ENCODE measurements around the gene RABGEF1. TPM values are rescaled to one million over a fixed set of nuclear protein-coding genes. Genes with fewer than 3 reads are reported as not detected.
"Not testable (repeated sequence)": the region's sequence is repeated elsewhere in the genome, so short reads cannot be mapped to it uniquely, and the experiment has no call there.

Gene RABGEF1
- total and polyA plus RNA-seq, 2 donors (not counting 3 experiments of a cell fraction or from before 2014, with no cell fraction given): 11.6 to 15.5 TPM

DNA sequence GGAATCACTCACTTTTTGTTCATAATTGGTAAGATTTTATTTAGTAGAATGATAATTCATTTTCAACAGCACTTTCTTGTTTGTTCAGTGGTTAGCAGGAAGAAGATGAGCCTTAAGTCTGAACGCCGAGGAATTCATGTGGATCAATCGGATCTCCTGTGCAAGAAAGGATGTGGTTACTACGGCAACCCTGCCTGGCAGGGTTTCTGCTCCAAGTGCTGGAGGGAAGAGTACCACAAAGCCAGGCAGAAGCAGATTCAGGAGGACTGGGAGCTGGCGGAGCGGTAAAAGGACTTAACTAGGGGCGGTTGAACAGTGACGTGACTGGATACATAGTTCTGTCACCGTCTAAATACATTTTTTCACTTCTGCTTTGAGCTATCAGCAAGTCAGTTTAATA lies 31.3 kb downstream of the RABGEF1 start:
- Histone ChIP-seq H3K27me3 (ENCODE audit: control insufficient read depth in 2 of 2, insufficient read depth in 2 of 2, low read length in 2 of 2) (no peaks in the 10 kb centered on the region), H2AFZ (ENCODE audit: low read depth, low read length) (no peak overlapping the region), H3K4me2 (ENCODE audit: insufficient read depth, low read length) (no peak overlapping the region), H3K36me3 (ENCODE audit: control insufficient read depth in 2 of 2, extremely low read depth in 1 of 2, insufficient read depth in 2 of 2, low read length in 2 of 2) (peaks cover 2 to 7% of the 10 kb centered on the region in 2 experiments), H3K4me3 (replicated peaks in 1 of 3; ENCODE audit: insufficient read depth in 1 of 3, low read depth in 1 of 3, low read length in 3 of 3) (no peak overlapping the region), H3K9me1 (replicated peaks; ENCODE audit: control insufficient read depth, extremely low read depth, insufficient read depth, low read length) (no peaks in the 10 kb centered on the region), H3K4me1 (ENCODE audit: control insufficient read depth, extremely low read depth, insufficient read depth, low read length) (no peaks in the 10 kb centered on the region), H3K27ac (ENCODE audit: insufficient read depth, low read depth, low read length) (no peak overlapping the region), H3K9me3 (replicated peaks; ENCODE audit: control insufficient read depth, insufficient read depth, low read length) (no peaks in the 10 kb centered on the region), H4K20me1 (replicated peaks; ENCODE audit: control insufficient read depth, extremely low read depth, insufficient read depth, low read length) (no peaks in the 10 kb centered on the region), H3K9ac (replicated peaks; ENCODE audit: extremely low read depth, insufficient read depth, low read length) (no peak overlapping the region), H3K79me2 (ENCODE audit: control insufficient read depth, insufficient read depth, low read length) (peaks cover 9% of the 10 kb centered on the region)
- intact Hi-C loops (cut with micrococcal nuclease) (no loop called here), dilution Hi-C loops (cut with MboI; ENCODE audit: extremely low pct_ligation_motif_present, low sequenced_read_pairs) (no loop called here)
- FAIRE-seq: no peak
- TF ChIP-seq EZH2 (IDR thresholded peaks at IDR 0.05; ENCODE audit: borderline replicate concordance, low read depth, low read length, severe bottlenecking): no peak
- no peak for TF ChIP-seq MYC (IDR thresholded peaks at IDR 0.05; ENCODE audit: low read depth, low read length)
- no peak for TF ChIP-seq POLR2AphosphoS5 (IDR thresholded peaks at IDR 0.05; ENCODE audit: insufficient read depth, low read depth, low read length)
- no peak for TF ChIP-seq FOS (IDR thresholded peaks at IDR 0.05; ENCODE audit: borderline replicate concordance, insufficient read depth, low read length)
- no peak for TF ChIP-seq POLR2A (IDR thresholded peaks at IDR 0.05; ENCODE audit: low read depth, low read length)
- no peak for TF ChIP-seq GATA2 (IDR thresholded peaks at IDR 0.05; ENCODE audit: insufficient read depth, insufficient read length, low read depth, low read length)
- TF ChIP-seq, protein P1, sequence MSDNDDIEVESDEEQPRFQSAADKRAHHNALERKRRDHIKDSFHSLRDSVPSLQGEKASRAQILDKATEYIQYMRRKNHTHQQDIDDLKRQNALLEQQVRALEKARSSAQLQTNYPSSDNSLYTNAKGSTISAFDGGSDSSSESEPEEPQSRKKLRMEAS (IDR thresholded peaks at IDR 0.05; ENCODE audit: insufficient read depth, insufficient read length): no peak
- TF ChIP-seq, protein P2, sequence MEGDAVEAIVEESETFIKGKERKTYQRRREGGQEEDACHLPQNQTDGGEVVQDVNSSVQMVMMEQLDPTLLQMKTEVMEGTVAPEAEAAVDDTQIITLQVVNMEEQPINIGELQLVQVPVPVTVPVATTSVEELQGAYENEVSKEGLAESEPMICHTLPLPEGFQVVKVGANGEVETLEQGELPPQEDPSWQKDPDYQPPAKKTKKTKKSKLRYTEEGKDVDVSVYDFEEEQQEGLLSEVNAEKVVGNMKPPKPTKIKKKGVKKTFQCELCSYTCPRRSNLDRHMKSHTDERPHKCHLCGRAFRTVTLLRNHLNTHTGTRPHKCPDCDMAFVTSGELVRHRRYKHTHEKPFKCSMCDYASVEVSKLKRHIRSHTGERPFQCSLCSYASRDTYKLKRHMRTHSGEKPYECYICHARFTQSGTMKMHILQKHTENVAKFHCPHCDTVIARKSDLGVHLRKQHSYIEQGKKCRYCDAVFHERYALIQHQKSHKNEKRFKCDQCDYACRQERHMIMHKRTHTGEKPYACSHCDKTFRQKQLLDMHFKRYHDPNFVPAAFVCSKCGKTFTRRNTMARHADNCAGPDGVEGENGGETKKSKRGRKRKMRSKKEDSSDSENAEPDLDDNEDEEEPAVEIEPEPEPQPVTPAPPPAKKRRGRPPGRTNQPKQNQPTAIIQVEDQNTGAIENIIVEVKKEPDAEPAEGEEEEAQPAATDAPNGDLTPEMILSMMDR (IDR thresholded peaks at IDR 0.05; ENCODE audit: extremely low read depth in 1 of 2, insufficient read depth in 1 of 2, low read depth in 1 of 2, low read length in 2 of 2): no peak
- no peak for TF ChIP-seq JUN (IDR thresholded peaks at IDR 0.05; ENCODE audit: borderline replicate concordance, insufficient read depth, insufficient read length, low read depth)
- POLR2A ChIA-PET: no interaction called here
- no TSS peak for BruUV-seq (replicated peaks)
- CTCF ChIA-PET: interaction anchor here (0.6 kb wide), 1 partner anchor 243 kb away, joined by 3 read pairs; no protein-coding TSS in a partner anchor
- DNase-seq (ENCODE audit: low read depth, low spot score): no peak

DNA sequence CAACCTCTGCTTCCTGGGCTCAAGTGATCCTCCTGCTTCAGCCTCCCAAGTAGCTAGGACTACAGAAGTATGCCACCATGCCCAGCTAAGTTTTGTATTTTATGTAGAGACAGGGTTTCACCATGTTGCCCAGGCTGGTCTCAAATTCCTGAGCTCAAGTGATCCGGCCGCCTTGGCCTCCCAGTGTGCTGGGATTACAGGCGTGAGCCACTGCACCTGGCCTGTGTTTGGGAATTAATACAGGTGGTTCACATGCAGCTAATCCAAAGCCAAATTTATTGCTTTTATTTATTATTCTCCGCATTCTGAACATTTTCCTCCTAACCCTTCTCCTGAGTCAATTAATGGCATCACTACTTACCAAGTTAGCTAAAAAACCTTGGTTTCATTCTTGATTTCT lies 33.2 kb downstream of the RABGEF1 start:
- H4K20me1 ChIP-seq (replicated peaks; ENCODE audit: control insufficient read depth, extremely low read depth, insufficient read depth, low read length); H3K4me1 ChIP-seq (ENCODE audit: control insufficient read depth, extremely low read depth, insufficient read depth, low read length); DNase-seq (ENCODE audit: low read depth, low spot score); H3K9me3 ChIP-seq (replicated peaks; ENCODE audit: control insufficient read depth, insufficient read depth, low read length); H3K4me3 ChIP-seq (replicated peaks in 1 of 3; ENCODE audit: insufficient read depth in 1 of 3, low read depth in 1 of 3, low read length in 3 of 3); H2AFZ ChIP-seq (ENCODE audit: low read depth, low read length); H3K36me3 ChIP-seq (ENCODE audit: control insufficient read depth in 2 of 2, extremely low read depth in 1 of 2, insufficient read depth in 2 of 2, low read length in 2 of 2); POLR2A ChIA-PET; CTCF ChIA-PET; H3K9ac ChIP-seq (replicated peaks; ENCODE audit: extremely low read depth, insufficient read depth, low read length); H3K27me3 ChIP-seq (ENCODE audit: control insufficient read depth in 2 of 2, insufficient read depth in 2 of 2, low read length in 2 of 2); H3K27ac ChIP-seq (ENCODE audit: insufficient read depth, low read depth, low read length); H3K4me2 ChIP-seq (ENCODE audit: insufficient read depth, low read length); H3K9me1 ChIP-seq (replicated peaks; ENCODE audit: control insufficient read depth, extremely low read depth, insufficient read depth, low read length); FAIRE-seq; intact Hi-C loops (cut with micrococcal nuclease); BruUV-seq (replicated peaks); dilution Hi-C loops (cut with MboI; ENCODE audit: extremely low pct_ligation_motif_present, low sequenced_read_pairs); H3K79me2 ChIP-seq (ENCODE audit: control insufficient read depth, insufficient read depth, low read length): not testable (repeated sequence)

DNA sequence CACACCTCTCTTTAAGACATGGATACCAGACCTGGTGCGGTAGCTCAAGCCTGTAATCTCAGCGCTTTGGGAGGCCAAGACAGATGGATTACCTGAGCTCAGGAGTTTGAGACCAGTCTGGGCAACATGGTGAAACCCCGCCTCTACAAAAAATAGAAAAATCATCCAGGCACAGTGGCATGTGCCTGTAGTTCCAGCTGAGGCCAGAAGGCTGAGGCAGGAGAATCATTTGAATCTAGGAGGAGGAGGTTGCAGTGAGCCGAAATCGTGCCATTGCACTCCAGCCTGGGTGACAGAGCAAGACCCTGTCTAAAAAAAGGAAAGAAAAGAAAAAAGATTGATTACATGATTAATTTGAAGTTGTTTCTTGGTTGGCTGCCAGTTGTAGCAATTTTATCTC lies 35.9 kb downstream of the RABGEF1 start:
- H3K27me3 ChIP-seq (ENCODE audit: control insufficient read depth in 2 of 2, insufficient read depth in 2 of 2, low read length in 2 of 2); H3K9ac ChIP-seq (replicated peaks; ENCODE audit: extremely low read depth, insufficient read depth, low read length); H3K4me2 ChIP-seq (ENCODE audit: insufficient read depth, low read length); CTCF ChIA-PET; H3K79me2 ChIP-seq (ENCODE audit: control insufficient read depth, insufficient read depth, low read length); H3K36me3 ChIP-seq (ENCODE audit: control insufficient read depth in 2 of 2, extremely low read depth in 1 of 2, insufficient read depth in 2 of 2, low read length in 2 of 2); FAIRE-seq; H3K9me1 ChIP-seq (replicated peaks; ENCODE audit: control insufficient read depth, extremely low read depth, insufficient read depth, low read length); POLR2A ChIA-PET; H3K4me3 ChIP-seq (replicated peaks in 1 of 3; ENCODE audit: insufficient read depth in 1 of 3, low read depth in 1 of 3, low read length in 3 of 3); dilution Hi-C loops (cut with MboI; ENCODE audit: extremely low pct_ligation_motif_present, low sequenced_read_pairs); H3K27ac ChIP-seq (ENCODE audit: insufficient read depth, low read depth, low read length); H2AFZ ChIP-seq (ENCODE audit: low read depth, low read length); H4K20me1 ChIP-seq (replicated peaks; ENCODE audit: control insufficient read depth, extremely low read depth, insufficient read depth, low read length); H3K9me3 ChIP-seq (replicated peaks; ENCODE audit: control insufficient read depth, insufficient read depth, low read length); intact Hi-C loops (cut with micrococcal nuclease); DNase-seq (ENCODE audit: low read depth, low spot score); BruUV-seq (replicated peaks): not testable (repeated sequence)
- H3K4me1 ChIP-seq (ENCODE audit: control insufficient read depth, extremely low read depth, insufficient read depth, low read length): peaks cover 14% of the 10 kb centered on the region

Data from endothelial cell of umbilical vein (primary cell).